Jurkat, Clone E6-1 (cell line): ENCODE results near the gene FBXL4.
A peak's percentile ranks its signal among the peaks of the same experiment; 100 is the strongest.
"Not testable (repeated sequence)": the region's sequence is repeated elsewhere in the genome, so short reads cannot be mapped to it uniquely, and the experiment has no call there.

ENCODE experiments used
- DNase-seq: peaks from one replicate; pipeline ENCODE4 v3.0.0-alpha.2; 2011; ENCODE audit warnings: low read depth, low spot score
- H3K4me3 ChIP-seq: 2 replicates; pipeline ENCODE4 v1.5.1; 2011; ENCODE audit warnings: mild to moderate bottlenecking, low read length, control low read depth, moderate library complexity

Gene FBXL4

GRCh38 chr6:98949589-98949988, 1.8 kb upstream of the FBXL4 start:
- H3K4me3 ChIP-seq = no peak overlapping the region
- no peak for DNase-seq

DNA sequence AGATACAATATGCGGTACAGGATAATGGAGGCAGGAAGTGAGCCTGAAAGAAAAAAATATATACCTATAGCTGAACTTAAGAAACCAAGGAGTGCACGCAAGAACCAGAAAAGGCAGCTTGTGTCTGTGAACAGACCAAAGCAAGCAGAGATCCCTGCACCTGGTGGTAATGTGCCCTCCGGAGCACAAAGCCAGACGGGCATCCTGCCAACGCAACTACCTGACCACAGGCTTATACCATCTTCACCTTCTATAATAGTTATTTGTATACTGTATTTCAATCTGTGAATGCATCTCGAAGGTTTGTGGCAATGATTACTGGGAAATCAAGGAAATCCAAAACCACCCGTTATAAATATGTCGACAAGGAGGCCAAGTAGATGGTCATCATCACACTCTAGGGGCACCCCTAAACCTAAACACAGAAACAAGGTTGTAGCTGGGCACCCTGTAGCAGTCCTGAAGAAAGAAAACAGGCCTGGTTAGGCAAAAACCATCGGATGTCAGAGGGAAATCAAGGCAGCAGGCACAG, 801 bp downstream of the FBXL4 start:
- DNase-seq = peak; percentile 75
- peak overlapping the region; percentile 92 for H3K4me3 ChIP-seq

GRCh38 chr6:98946266-98946878, 1.4 kb downstream of the FBXL4 start:
- peak overlapping the region; percentile 92 for H3K4me3 ChIP-seq
- DNase-seq = no peak

- H3K4me3 ChIP-seq = no peak overlapping the region
- no peak for DNase-seq
Measured at GRCh38 chr6:98945311-98946115, 2.2 kb downstream of the FBXL4 start.

GRCh38 chr6:98944598-98945081, 3.1 kb downstream of the FBXL4 start:
- H3K4me3 ChIP-seq = no peak overlapping the region
- DNase-seq = no peak

GRCh38 chr6:98944168-98944567, 3.6 kb downstream of the FBXL4 start:
- H3K4me3 ChIP-seq = no peak overlapping the region
- DNase-seq = no peak

GRCh38 chr6:98942263-98942803, 5.4 kb downstream of the FBXL4 start:
- no peak overlapping the region for H3K4me3 ChIP-seq
- no peak for DNase-seq

GRCh38 chr6:98941319-98941718, 6.4 kb downstream of the FBXL4 start:
- no peak for DNase-seq

DNA sequence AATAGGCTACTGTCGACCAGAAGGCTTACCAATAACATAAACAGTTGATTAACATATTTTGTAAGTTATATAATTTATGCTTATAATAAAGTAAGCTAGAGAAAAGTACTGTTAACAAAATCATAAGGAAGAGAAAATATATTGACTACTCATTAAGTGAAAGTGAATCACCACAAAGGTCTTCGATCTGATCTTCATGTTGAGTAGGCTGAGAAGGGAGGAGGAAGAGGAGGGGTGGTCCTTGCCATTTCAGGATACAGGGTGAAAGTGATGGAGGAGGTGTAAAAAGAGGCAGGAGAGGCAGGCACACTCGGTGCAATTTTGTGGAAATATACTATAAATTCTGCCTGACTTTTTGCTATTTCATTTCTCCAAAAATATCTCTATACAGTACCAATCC, 10.4 kb downstream of the FBXL4 start:
- DNase-seq = no peak

More at GRCh38 chr6:98941319-98941718, 6.4 kb downstream of the FBXL4 start:
- H3K4me3 ChIP-seq = no peak overlapping the region

DNA sequence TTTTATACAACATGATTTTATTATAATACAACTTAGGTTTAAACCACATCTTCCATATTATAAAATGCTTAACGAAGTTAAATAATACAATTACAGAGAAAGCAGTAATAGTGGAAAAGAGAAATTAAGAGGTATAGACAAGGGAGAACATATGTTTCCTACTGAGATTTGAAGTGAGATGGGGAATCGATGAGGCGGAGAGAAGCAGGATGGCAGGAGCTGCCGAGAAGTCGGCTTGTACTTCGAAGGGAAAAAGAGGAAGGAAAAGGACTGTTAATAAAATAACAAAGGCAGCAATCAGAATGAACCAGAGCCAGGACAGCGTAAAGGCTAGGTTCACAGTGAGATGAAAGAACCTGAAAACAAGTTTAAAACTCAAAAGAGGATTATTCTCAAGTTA, 15.4 kb downstream of the FBXL4 start:
- H3K4me3 ChIP-seq = no peak overlapping the region
- DNase-seq = no peak

More for the DNA sequence above, 10.4 kb downstream of the FBXL4 start:
- no peak overlapping the region for H3K4me3 ChIP-seq

DNA sequence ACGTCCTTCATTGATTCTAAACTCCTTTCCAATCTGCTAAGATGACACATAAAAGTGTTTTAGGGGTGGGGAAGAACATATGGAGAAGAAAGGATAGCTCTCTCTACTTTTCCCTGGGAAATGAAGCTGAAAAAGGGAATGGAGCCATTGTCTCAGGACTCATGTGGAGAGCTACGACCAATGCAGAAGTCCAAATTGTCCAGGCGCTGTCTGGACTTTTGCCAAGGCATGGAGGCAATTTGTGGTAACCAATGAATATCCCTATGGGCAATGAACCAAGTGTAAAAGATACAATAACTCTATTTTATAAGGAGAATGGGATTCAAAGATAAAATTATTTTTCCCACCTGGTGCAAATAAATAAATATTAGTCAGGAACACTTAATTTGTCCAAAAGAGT, 16.1 kb downstream of the FBXL4 start:
- no peak for DNase-seq
- H3K4me3 ChIP-seq = no peak overlapping the region

- DNase-seq = no peak
- H3K4me3 ChIP-seq = no peak overlapping the region
Measured at GRCh38 chr6:98929498-98930060, 18.2 kb downstream of the FBXL4 start.

DNA sequence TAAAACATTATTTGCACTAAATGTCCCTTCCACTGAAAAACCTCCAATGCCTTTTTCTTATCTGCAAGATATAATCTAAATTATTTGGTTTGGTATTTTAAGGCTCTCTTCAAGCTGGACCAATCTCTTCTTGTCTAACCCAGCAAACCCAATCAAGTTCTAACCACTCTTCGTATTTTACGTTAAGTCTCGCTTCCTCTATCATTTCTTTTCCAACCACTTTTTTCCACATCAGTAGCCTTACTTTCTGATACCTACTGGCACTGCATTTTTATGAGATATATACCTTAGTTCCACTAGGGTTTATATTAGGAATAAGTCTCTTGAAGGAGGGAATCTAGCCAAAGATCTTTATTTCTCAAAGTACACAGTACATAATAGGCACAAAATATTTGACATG, 19.1 kb downstream of the FBXL4 start:
- DNase-seq = no peak
- H3K4me3 ChIP-seq = no peak overlapping the region

GRCh38 chr6:98927534-98927933, 20.2 kb downstream of the FBXL4 start:
- no peak for DNase-seq

DNA sequence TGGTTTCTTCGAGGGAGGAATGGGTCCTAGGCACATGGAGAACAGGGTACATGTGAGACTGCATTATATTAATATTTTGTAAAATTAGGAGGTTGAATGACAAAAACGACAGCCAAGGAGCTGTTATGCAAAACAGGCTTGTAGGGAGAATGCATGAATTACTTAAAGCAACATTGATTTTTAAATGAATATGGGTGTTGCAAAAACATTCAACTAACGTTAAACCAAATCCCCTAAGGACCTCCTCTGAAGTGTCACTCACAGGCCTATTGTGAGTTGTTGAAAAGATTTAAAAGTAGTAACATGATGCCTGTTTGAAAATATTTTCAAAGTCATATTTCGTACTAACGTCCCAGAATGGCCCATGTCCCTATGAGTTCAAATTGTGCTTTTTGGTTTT, 21.9 kb downstream of the FBXL4 start:
- no peak for DNase-seq
- H3K4me3 ChIP-seq = no peak overlapping the region

More at GRCh38 chr6:98927534-98927933, 20.2 kb downstream of the FBXL4 start:
- no peak overlapping the region for H3K4me3 ChIP-seq

DNA sequence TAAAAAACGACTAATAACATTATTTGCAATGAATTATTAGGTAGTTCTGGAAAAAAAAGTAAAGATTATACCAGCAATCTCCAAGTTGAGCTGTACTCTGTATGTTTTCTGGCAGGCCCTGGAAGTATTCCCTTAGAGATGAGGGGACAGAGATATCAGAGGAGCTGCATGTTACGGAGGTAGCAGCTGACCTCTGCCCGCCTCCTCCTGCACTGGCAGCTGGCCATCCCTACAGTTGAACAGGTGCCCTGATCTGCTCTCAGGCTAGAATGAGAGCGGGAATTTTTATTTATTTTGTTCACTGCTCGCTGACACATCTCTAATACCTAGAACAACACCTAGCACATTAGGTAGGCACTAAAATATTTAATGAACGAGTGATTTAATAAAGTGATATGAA, 23.1 kb downstream of the FBXL4 start:
- no peak overlapping the region for H3K4me3 ChIP-seq
- no peak for DNase-seq

DNA sequence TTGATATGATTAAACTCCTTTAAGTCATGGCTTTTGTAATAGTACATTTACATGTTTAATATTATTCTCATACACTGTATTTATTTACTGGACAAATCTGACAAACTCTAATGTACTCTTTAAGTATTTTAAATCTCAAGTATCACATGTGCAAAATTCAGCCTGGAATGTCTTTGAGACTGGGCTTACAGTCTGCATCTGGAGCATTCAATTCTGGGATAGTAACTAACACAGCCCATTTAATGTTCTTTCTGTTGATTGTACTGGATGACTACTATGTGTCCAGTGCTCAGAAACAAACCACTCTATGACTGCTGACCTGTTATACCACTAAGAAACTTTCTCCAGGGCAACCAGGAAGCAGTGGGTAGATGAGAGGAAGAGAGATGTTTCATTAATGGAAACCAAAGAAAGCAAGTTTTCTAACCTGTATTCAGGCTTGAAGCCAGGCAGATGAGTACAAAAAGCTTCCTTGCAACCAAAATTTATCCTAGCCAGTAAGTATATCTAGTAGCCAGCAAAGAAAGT, 26.8 kb downstream of the FBXL4 start:
- DNase-seq = no peak
- H3K4me3 ChIP-seq = no peak overlapping the region

GRCh38 chr6:98910946-98911345, 36.8 kb downstream of the FBXL4 start:
- not testable (repeated sequence) for DNase-seq, H3K4me3 ChIP-seq

- no peak for DNase-seq
- H3K4me3 ChIP-seq = no peak overlapping the region
Measured at GRCh38 chr6:98909236-98909635, 38.5 kb downstream of the FBXL4 start.
